HEK293 (cell line): ENCODE data around the gene PNKD.
A peak's percentile ranks its signal among the peaks of the same experiment; 100 is the strongest.

Source experiments
- CTCF ChIA-PET: fragments of 350-600 bp; formaldehyde crosslinking; extraction: SDS; loops from one replicate; lab custom pipeline; 2021; ENCODE audit warnings: antibody characterized with exemption; lab: Yijun Ruan, JAX
- POLR2A ChIA-PET: fragments of 300-600 bp; formaldehyde crosslinking; extraction: SDS; loops from one replicate; lab custom pipeline; 2020; ENCODE audit warnings: antibody characterized with exemption, inconsistent platforms; lab: Yijun Ruan, JAX
- H3K27ac ChIP-seq: fragments of 200-500 bp; sonication (Bioruptor generic); 2 replicates; pipeline ENCODE4 v1.5.1; 2014; ENCODE audit warnings: low read depth, low read length, control low read depth, inconsistent platforms; ENCODE audit errors: extremely low read depth
- H3K36me3 ChIP-seq, 2 experiments: fragments of 200-500 bp in 1 of 2; sonication (Bioruptor generic) in 1 of 2; 1 replicate in 1 of 2; 2 replicates in 1 of 2; pipeline ENCODE4 v1.5.1; 2014 to 2017; ENCODE audit warnings: inconsistent platforms in 2 of 2, low read length in 2 of 2; ENCODE audit not compliant: control insufficient read depth in 2 of 2, insufficient read depth in 1 of 2
- H3K4me1 ChIP-seq: fragments of 200-500 bp; sonication (Bioruptor generic); 2 replicates; pipeline ENCODE4 v1.5.1; 2014; ENCODE audit warnings: mild to moderate bottlenecking, low read length, inconsistent platforms; ENCODE audit not compliant: control insufficient read depth, insufficient read depth
- H3K4me3 ChIP-seq: 2 replicates; pipeline ENCODE4 v1.5.1; 2011; ENCODE audit warnings: low read depth, mild to moderate bottlenecking, control low read depth, low read length, moderate library complexity
- H3K9me3 ChIP-seq: fragments of 200-500 bp; sonication (Bioruptor generic); 2 replicates; pipeline ENCODE4 v1.5.1; 2014; ENCODE audit warnings: low read depth, low read length, inconsistent platforms; ENCODE audit not compliant: control insufficient read depth, insufficient read depth
- BCL11A ChIP-seq: fragments of 450-650 bp; formaldehyde crosslinking; IDR thresholded peaks from 2 replicates; pipeline ENCODE4 v1.5.1; 2016; ENCODE audit warnings: low read depth, missing biosample characterization, missing genetic modification characterization
- SCRT1 ChIP-seq: fragments of 450-650 bp; formaldehyde crosslinking; IDR thresholded peaks from 2 replicates; pipeline ENCODE4 v1.5.1; 2016; ENCODE audit warnings: missing biosample characterization, missing genetic modification characterization, borderline replicate concordance
- SCRT2 ChIP-seq: fragments of 450-650 bp; formaldehyde crosslinking; IDR thresholded peaks from 2 replicates; pipeline ENCODE4 v1.5.1; 2016; ENCODE audit warnings: missing biosample characterization, missing genetic modification characterization
- SP7 ChIP-seq: fragments of 450-650 bp; formaldehyde crosslinking; IDR thresholded peaks from 2 replicates; pipeline ENCODE4 v1.5.1; 2016; ENCODE audit warnings: missing biosample characterization, missing genetic modification characterization
- YY2 ChIP-seq: fragments of 450-650 bp; formaldehyde crosslinking; IDR thresholded peaks from 2 replicates; pipeline ENCODE4 v1.5.1; 2016; ENCODE audit warnings: missing biosample characterization, missing genetic modification characterization
- ZNF16 ChIP-seq: fragments of 450-650 bp; formaldehyde crosslinking; IDR thresholded peaks from 2 replicates; pipeline ENCODE4 v1.5.1; 2016; ENCODE audit warnings: low read depth, missing biosample characterization, missing genetic modification characterization
- ZNF175 ChIP-seq: fragments of 450-650 bp; formaldehyde crosslinking; IDR thresholded peaks from 2 replicates; pipeline ENCODE4 v1.5.1; 2016; ENCODE audit warnings: missing biosample characterization, missing genetic modification characterization
- ZNF2 ChIP-seq: fragments of 450-650 bp; formaldehyde crosslinking; IDR thresholded peaks from 2 replicates; pipeline ENCODE4 v1.5.1; 2016; ENCODE audit warnings: missing biosample characterization, missing genetic modification characterization
- ZNF335 ChIP-seq: fragments of 450-650 bp; formaldehyde crosslinking; conservative IDR thresholded peaks from 2 replicates; pipeline ENCODE4 v1.5.1; 2016; ENCODE audit warnings: missing biosample characterization, missing genetic modification characterization
- ZNF433 ChIP-seq: fragments of 450-650 bp; formaldehyde crosslinking; IDR thresholded peaks from 2 replicates; pipeline ENCODE4 v1.5.1; 2016; ENCODE audit warnings: missing biosample characterization, missing genetic modification characterization, low read depth
- ZNF561 ChIP-seq: fragments of 450-650 bp; IDR thresholded peaks from 2 replicates; pipeline ENCODE4 v1.5.1; 2018; ENCODE audit warnings: missing biosample characterization, missing genetic modification characterization, borderline replicate concordance
- ZNF600 ChIP-seq: fragments of 450-650 bp; formaldehyde crosslinking; IDR thresholded peaks from 2 replicates; pipeline ENCODE4 v1.5.1; 2016; ENCODE audit warnings: missing biosample characterization, missing genetic modification characterization
- TF ChIP-seq, protein P1 (sequence below): fragments of 450-650 bp; formaldehyde crosslinking; IDR thresholded peaks from 2 replicates; pipeline ENCODE4 v1.5.1; 2016; ENCODE audit warnings: missing biosample characterization, missing genetic modification characterization, low read depth
- TF ChIP-seq, protein P2 (sequence below): IDR thresholded peaks from 2 replicates; pipeline ENCODE4 v1.6.1; 2011; ENCODE audit warnings: mild to moderate bottlenecking, low read depth, low read length, borderline replicate concordance
- TF ChIP-seq, protein P3 (sequence below): fragments of 450-650 bp; formaldehyde crosslinking; IDR thresholded peaks from 2 replicates; pipeline ENCODE4 v1.5.1; 2016; ENCODE audit warnings: missing biosample characterization, missing genetic modification characterization
- TF ChIP-seq, protein P4 (sequence below): fragments of 450-650 bp; formaldehyde crosslinking; optimal IDR thresholded peaks from 2 replicates; pipeline ENCODE3; 2016; ENCODE audit warnings: missing biosample characterization, mild to moderate bottlenecking, missing genetic modification characterization
- TF ChIP-seq, protein P5 (sequence below): fragments of 450-650 bp; formaldehyde crosslinking; IDR thresholded peaks from 2 replicates; pipeline ENCODE4 v1.5.1; 2017; ENCODE audit warnings: missing biosample characterization, mild to moderate bottlenecking, missing genetic modification characterization, moderate library complexity
- TF ChIP-seq, protein P6 (sequence below): fragments of 450-650 bp; formaldehyde crosslinking; IDR thresholded peaks from 2 replicates; pipeline ENCODE4 v1.5.1; 2017; ENCODE audit warnings: missing biosample characterization, missing genetic modification characterization

PNKD gene

DNA sequence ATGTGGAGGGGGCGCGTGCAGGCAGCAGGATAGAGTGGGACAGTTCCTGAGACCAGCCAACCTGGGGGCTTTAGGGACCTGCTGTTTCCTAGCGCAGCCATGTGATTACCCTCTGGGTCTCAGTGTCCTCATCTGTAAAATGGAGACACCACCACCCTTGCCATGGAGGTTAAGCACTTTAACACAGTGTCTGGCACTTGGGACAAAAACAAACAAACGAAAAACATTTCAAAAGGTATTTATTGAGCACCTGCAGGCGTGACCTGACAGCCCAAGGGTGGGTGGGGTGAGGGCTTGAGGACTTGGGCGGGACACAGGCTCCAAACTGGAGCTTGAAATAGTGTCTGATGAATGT lies 124.7 kb downstream of the PNKD start:
- Histone ChIP-seq H3K9me3 (no peaks in the 10 kb centered on the region), H3K36me3 (no peaks in the 10 kb centered on the region), H3K27ac (no peak overlapping the region), H3K4me1 (peaks cover 15% of the 10 kb centered on the region), H3K4me3 (no peak overlapping the region)
- ChIA-PET POLR2A (interaction anchor here (2.2 kb wide), 1 partner anchor 124 kb away, joined by 11 read pairs; the partner anchor contains the start of genes AAMP and PNKD), CTCF (interaction anchor here (0.6 to 3.4 kb wide), 5 partner anchors 48 to 121 kb away, joined by 3 to 20 read pairs (median 3); no protein-coding TSS in a partner anchor)
- TF ChIP-seq SCRT2 (tag by site-specific recombination): 0 out of 2 replicates have a peak, but pooled peaks have one; percentile 7
- no peak for TF ChIP-seq ZNF433
- no peak for TF ChIP-seq SCRT1

DNA sequence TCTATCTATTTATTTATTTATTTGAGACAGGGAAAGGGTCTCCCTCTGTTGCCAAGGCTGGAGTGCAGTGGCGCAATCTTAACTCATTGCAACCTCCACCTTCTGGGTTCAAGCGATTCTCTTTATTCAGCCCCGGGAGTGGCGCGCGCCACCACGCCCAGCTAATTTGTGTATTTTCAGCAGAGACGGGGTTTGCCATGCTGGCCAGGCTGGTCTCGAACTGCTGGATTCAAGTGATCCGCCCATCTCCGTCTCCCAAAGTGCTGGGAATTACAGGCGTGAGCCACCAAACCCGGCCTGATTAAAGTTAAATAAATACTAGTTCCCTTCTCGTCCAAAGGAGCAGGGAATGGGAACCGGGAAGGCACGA lies 125.1 kb downstream of the PNKD start:
- CTCF ChIA-PET: interaction anchor here (0.6 to 3.4 kb wide), 6 partner anchors 48 to 121 kb away, joined by 3 to 20 read pairs (median 3); no protein-coding TSS in a partner anchor
- peaks cover 15% of the 10 kb centered on the region for H3K4me1 ChIP-seq
- no peaks in the 10 kb centered on the region for H3K36me3 ChIP-seq
- H3K4me3 ChIP-seq: peak overlapping the region; percentile 74
- peak overlapping the region; percentile 93; the same call in 1 of the 2 replicates for H3K27ac ChIP-seq
- POLR2A ChIA-PET: interaction anchor here (0.6 to 2.2 kb wide), 2 partner anchors 12 to 125 kb away, joined by 4 to 11 read pairs; partner anchors contain the start of genes AAMP and PNKD
- no peaks in the 10 kb centered on the region for H3K9me3 ChIP-seq
- TF ChIP-seq, protein P1, sequence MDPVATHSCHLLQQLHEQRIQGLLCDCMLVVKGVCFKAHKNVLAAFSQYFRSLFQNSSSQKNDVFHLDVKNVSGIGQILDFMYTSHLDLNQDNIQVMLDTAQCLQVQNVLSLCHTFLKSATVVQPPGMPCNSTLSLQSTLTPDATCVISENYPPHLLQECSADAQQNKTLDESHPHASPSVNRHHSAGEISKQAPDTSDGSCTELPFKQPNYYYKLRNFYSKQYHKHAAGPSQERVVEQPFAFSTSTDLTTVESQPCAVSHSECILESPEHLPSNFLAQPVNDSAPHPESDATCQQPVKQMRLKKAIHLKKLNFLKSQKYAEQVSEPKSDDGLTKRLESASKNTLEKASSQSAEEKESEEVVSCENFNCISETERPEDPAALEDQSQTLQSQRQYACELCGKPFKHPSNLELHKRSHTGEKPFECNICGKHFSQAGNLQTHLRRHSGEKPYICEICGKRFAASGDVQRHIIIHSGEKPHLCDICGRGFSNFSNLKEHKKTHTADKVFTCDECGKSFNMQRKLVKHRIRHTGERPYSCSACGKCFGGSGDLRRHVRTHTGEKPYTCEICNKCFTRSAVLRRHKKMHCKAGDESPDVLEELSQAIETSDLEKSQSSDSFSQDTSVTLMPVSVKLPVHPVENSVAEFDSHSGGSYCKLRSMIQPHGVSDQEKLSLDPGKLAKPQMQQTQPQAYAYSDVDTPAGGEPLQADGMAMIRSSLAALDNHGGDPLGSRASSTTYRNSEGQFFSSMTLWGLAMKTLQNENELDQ (tag by site-specific recombination): no peak
- no peak for TF ChIP-seq BCL11A (tag by site-specific recombination)
- TF ChIP-seq, protein P2, sequence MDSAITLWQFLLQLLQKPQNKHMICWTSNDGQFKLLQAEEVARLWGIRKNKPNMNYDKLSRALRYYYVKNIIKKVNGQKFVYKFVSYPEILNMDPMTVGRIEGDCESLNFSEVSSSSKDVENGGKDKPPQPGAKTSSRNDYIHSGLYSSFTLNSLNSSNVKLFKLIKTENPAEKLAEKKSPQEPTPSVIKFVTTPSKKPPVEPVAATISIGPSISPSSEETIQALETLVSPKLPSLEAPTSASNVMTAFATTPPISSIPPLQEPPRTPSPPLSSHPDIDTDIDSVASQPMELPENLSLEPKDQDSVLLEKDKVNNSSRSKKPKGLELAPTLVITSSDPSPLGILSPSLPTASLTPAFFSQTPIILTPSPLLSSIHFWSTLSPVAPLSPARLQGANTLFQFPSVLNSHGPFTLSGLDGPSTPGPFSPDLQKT: no peak

DNA sequence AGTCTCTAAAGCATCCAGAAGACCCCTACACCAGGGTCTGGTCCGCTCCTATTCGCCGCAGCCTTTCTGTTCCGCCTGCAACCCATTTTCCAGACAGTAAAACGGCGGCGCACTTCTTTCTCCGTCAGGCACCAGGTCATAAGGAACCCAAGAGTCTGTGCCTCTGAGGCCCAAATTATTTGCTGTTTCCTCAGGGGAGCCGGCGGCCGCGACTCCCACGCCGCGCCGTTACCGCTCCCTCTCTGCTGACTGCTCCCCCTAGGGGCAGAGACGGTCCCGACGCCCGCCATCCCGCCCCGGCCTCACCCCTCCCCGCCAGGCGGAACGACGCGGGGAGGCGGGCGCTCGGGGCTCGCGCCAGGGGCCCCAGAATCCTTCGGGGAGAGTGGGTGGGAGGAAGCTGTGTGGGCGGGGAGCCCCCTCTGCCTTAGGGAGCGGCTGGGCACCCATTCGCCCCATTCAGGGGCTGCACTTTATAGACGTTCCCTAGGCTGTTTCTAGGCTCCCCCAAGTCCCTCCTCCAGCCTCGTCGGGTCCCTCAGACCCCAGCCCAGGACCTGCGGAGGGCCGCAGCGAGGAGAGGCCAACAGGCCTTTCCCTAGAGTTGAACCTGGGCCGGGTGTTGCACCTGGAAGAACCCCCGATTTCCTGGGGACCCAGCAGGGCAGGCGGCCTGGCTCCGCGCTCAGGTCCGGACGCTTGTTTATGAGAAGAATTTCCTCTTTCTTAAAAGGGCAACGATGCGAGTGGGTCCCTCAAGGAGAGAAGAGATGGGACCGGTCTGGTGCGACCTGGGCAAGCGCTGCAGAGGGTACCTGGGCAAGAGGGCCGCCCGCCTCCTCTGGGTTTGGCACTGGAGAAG lies 125.7 kb downstream of the PNKD start:
- Histone ChIP-seq H3K36me3 (no peaks in the 10 kb centered on the region), H3K9me3 (no peaks in the 10 kb centered on the region), H3K4me3 (peak overlapping the region; percentile 74), H3K27ac (peak overlapping the region; percentile 93), H3K4me1 (peaks cover 15% of the 10 kb centered on the region)
- POLR2A ChIA-PET: interaction anchor here (0.6 to 2.2 kb wide), 3 partner anchors 9 to 125 kb away, joined by 4 to 11 read pairs (median 4); partner anchors contain the start of genes AAMP and PNKD
- CTCF ChIA-PET: interaction anchor here (0.5 to 3.4 kb wide), 14 partner anchors 9 to 457 kb away, joined by 3 to 20 read pairs (median 4); no protein-coding TSS in a partner anchor
- TF ChIP-seq ZNF600 (peak; percentile 45; the same call in 1 of the 2 replicates), ZNF561 (tag by site-specific recombination) (peak; percentile 92), YY2 (tag by site-specific recombination) (peak; percentile 63; the same call in 1 of the 2 replicates), BCL11A (tag by site-specific recombination) (peak; percentile 52), SP7 (peak; percentile 83), ZNF2 (tag by site-specific recombination) (peak; percentile 55; the same call in 1 of the 2 replicates), ZNF16 (tag by site-specific recombination) (no peak), ZNF175 (tag by site-specific recombination) (no peak), ZNF335 (tag by site-specific recombination) (peak; percentile 34)
- TF ChIP-seq, protein P3, sequence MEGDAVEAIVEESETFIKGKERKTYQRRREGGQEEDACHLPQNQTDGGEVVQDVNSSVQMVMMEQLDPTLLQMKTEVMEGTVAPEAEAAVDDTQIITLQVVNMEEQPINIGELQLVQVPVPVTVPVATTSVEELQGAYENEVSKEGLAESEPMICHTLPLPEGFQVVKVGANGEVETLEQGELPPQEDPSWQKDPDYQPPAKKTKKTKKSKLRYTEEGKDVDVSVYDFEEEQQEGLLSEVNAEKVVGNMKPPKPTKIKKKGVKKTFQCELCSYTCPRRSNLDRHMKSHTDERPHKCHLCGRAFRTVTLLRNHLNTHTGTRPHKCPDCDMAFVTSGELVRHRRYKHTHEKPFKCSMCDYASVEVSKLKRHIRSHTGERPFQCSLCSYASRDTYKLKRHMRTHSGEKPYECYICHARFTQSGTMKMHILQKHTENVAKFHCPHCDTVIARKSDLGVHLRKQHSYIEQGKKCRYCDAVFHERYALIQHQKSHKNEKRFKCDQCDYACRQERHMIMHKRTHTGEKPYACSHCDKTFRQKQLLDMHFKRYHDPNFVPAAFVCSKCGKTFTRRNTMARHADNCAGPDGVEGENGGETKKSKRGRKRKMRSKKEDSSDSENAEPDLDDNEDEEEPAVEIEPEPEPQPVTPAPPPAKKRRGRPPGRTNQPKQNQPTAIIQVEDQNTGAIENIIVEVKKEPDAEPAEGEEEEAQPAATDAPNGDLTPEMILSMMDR (tag by site-specific recombination): peak; percentile 96
- TF ChIP-seq, protein P4, sequence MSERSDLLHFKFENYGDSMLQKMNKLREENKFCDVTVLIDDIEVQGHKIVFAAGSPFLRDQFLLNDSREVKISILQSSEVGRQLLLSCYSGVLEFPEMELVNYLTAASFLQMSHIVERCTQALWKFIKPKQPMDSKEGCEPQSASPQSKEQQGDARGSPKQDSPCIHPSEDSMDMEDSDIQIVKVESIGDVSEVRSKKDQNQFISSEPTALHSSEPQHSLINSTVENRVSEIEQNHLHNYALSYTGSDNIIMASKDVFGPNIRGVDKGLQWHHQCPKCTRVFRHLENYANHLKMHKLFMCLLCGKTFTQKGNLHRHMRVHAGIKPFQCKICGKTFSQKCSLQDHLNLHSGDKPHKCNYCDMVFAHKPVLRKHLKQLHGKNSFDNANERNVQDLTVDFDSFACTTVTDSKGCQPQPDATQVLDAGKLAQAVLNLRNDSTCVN (tag by site-specific recombination): peak; percentile 85
- TF ChIP-seq, protein P5, sequence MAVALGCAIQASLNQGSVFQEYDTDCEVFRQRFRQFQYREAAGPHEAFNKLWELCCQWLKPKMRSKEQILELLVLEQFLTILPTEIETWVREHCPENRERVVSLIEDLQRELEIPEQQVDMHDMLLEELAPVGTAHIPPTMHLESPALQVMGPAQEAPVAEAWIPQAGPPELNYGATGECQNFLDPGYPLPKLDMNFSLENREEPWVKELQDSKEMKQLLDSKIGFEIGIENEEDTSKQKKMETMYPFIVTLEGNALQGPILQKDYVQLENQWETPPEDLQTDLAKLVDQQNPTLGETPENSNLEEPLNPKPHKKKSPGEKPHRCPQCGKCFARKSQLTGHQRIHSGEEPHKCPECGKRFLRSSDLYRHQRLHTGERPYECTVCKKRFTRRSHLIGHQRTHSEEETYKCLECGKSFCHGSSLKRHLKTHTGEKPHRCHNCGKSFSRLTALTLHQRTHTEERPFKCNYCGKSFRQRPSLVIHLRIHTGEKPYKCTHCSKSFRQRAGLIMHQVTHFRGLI (tag by site-specific recombination): peak; percentile 60; the same call in 1 of the 2 replicates
- TF ChIP-seq, protein P6, sequence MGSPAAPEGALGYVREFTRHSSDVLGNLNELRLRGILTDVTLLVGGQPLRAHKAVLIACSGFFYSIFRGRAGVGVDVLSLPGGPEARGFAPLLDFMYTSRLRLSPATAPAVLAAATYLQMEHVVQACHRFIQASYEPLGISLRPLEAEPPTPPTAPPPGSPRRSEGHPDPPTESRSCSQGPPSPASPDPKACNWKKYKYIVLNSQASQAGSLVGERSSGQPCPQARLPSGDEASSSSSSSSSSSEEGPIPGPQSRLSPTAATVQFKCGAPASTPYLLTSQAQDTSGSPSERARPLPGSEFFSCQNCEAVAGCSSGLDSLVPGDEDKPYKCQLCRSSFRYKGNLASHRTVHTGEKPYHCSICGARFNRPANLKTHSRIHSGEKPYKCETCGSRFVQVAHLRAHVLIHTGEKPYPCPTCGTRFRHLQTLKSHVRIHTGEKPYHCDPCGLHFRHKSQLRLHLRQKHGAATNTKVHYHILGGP (tag by site-specific recombination): no peak
